COLO668 (cell line): ENCODE data around the gene CCDC88A.

Source experiments
- DNase-seq: peaks from one replicate; lab custom pipeline; 2025; ENCODE audit not compliant: unreplicated experiment; lab: John Stamatoyannopoulos, UW

Gene CCDC88A

DNA sequence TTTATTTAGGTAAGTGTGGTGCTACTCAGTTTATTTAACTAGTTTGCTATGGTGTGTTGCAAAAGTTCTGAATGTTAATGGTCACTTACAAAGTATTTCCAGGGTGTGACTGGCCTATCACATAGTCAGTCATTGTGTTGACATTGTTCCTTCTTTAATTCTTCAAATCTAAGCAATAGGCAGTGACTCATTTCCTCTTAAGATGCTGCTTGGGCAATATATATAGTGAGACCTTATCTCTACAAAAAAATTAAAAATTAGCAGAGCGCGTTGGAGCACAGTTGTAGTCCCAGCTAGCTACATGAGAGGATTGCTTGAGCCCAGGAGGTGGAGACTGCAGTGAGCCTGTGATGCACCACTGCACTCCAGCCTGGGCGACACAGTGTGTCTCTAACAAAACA is 5.8 kb upstream of the CCDC88A start:
- no peak for DNase-seq

DNA sequence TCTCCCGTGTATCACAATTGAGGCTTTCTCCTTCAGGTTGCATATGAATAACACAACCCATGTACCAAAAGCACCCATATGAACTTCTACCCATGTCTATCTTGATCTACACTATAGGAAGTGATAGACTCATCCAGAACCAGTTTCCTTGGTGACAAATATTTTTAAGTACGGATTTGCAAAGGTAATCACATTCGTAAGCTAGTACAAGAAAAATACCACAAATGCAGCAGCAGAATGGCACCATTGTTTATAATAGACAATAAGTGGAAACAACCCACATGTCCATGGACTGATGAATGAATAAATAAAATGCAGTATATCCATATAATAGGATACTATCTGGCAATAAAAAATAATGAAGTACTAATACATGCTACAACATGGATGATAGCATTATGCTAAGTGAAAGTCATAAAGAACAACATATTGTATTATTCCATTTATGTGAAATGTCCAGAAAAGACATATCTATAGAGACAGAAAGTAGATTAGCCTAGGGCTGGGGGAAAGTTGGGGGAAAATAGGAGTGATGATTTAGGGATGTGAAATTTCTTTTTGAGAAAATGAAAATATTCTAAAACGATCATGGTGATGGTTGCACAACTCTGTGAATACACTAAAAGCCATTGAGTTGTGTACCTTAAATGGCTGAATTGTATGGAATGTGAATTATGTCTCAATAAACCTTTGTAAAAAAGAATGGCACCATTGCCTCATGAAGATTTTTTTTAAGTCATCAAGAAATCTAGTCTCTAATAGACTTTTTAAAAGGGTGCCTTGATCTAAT is 3.4 kb upstream of the CCDC88A start:
- DNase-seq: no peak

DNA sequence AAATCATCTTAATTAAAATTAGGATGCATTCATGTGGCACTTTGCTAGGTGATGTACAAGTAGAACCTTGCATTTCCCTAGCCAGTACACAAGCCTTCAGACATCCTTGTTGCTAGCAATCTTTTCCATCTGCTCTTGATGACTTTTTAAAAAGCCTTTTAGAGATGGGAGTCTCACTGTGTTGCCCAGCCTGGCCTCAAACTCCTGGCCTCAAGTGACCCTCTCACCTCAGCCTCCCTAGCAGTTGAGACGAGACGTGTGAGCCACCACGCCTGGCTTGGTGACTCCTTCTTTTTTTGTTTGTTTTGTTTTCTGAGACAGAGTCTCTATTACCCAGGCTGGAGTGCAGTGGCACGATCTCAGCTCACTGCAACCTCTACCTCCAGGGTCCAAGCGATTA is 1.7 kb upstream of the CCDC88A start:
- no peak for DNase-seq

DNA sequence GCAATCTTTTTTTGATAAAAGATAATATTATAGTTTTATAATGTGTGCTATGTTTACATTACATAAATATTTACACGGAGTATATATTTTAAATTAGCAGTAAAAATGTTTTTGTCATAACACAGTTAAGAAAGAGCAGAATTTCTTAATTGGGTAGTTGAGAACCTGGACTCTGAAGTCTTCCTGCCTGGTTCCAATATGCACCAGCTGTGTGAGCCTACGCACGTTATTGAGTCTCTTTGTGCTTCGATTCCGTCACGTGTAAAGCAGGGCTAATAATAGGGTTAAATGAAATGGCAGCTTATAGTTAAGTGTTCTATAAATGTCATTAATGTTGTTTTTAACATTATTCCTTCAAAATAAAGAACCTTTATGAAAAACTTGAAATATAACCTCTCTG is 1.2 kb upstream of the CCDC88A start:
- DNase-seq: no peak

DNA sequence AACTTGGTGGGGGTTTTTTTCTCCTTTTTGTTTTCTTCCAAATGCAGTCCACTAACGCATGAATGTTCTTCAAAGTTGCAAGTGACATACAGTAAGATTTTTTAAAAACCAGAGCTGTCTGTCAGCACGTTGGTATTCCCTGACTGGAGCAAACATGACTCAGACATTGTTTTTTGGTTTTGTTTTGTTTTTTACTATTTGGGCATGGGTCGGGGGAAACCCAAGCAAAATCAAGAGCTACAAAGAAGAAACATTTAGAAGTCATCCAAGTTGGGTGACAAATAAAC is 726 bp upstream of the CCDC88A start:
- DNase-seq: no peak

DNA sequence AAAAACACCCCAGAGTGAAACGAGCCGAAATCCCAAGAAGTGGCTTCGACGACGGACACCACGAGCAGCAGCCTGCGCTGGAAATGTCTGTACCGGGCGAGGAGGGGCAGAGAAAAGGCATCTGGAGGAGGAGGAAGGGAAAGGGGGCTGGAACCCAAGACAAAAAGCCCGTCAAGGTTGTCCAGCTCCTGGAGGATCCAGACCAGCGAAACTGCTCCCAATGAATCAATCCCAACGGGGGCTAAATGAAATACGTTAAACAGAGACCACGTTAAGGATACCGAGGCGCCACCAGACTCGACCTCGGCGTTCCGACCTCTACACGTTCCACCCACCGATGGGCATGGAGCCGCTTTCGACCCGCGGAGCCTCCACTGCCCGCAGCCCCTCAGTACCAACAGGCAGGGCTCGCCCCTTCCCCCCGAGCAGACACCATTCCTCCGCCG is 400 bp downstream of the CCDC88A start:
- DNase-seq: no peak

DNA sequence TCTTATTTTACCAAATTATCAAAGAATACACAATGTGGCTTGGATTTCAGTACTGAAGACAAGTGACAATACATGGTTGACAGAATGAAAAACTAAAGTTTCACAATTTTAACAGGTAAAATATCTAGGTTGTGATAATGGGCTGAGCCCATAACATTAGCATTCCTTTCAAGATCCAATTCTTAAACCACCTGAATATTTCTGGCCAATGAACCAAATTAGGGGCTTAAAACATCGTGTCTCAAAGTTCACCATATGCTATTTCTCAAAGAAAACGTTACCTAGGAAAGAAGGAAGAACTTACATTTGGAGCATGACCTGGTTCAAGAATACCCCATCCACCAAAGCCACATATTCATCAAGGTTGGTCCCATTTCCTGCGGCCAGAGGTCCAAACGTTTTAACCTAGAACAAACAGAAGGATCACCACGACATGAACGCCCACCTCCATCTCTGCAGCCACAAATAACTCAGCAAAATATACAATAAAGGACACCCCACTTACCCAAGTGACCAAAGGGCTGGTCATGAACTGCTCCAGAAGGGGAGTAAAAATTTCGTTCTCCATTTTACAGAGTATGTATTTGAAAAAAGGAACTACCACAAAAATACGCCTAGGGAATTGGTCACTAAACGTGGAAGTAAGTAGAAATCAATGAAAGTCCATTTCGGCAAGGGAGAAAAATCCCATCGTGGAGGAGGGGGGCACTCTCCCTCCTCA is 984 bp downstream of the CCDC88A start:
- DNase-seq: no peak

DNA sequence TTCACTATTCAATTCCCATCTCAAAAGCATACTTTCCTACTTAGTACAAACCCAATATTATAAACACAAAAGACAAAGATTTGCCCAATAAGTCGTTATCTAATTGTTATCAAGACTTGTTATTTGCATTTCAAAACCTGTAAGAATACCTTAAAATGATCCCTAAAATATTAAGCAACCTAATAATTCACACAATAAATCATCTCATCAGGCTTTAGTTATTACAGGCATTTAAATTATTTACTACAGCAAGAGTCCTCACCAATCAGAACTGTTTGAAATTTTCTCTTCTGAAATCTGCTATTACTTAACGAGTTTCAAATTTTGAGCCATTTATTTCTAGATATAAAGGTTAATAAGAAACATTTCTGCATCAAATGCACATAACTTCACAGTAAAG is 1.6 kb downstream of the CCDC88A start:
- DNase-seq: no peak

DNA sequence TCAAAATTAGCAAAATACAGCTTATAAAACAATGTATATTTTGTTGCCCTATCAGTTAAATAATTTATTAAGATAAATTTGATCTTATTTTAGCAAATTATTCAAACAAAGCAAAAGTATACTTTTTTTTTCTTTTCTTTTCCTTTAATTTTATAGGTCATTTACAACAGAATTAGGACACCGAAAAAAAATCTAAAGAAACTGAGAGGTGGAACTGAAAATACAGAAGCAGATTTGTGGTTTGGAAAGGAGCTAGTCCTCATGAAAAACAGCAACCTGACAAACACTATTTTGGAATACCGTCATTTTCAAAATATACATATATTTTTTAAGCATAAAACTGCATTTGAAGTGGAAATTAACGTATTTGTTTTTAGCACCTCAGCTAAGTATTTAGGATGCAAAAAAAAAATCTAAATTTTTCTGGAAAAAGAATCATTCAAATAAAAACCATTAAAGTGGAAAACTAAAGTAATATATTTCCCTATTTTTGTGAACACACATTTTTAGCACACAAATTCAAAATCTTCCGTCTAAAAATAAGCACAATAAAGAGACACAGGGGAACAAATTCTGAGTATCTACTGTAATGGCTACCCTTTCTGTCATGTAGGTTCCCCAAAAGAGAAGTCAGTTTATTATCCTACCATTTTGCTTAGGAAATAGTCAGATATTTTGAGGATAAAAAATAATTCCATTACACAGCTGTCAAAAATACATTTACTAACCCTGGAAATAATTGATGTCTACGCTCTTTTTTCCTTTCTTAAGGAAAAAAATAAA is 2.7 kb downstream of the CCDC88A start:
- DNase-seq: no peak

DNA sequence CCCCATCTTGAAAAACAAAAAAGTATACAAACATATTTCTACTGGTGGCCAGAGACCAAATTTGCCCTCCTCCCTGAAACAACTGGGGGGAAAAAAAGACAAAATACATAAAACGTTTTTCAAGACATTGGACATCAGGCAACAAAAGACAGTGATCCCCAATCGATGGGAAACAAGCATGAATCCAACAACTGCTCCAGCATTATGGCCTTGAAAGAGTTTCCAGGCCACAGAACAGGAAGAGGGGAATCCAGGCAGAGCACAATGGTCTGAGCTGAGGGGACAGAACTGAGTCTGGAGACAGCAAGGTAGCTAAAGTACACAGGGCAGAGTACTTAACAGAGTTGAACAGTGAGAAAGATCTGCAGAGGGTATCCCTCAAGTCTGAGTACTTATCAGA is 4.4 kb downstream of the CCDC88A start:
- no peak for DNase-seq

DNA sequence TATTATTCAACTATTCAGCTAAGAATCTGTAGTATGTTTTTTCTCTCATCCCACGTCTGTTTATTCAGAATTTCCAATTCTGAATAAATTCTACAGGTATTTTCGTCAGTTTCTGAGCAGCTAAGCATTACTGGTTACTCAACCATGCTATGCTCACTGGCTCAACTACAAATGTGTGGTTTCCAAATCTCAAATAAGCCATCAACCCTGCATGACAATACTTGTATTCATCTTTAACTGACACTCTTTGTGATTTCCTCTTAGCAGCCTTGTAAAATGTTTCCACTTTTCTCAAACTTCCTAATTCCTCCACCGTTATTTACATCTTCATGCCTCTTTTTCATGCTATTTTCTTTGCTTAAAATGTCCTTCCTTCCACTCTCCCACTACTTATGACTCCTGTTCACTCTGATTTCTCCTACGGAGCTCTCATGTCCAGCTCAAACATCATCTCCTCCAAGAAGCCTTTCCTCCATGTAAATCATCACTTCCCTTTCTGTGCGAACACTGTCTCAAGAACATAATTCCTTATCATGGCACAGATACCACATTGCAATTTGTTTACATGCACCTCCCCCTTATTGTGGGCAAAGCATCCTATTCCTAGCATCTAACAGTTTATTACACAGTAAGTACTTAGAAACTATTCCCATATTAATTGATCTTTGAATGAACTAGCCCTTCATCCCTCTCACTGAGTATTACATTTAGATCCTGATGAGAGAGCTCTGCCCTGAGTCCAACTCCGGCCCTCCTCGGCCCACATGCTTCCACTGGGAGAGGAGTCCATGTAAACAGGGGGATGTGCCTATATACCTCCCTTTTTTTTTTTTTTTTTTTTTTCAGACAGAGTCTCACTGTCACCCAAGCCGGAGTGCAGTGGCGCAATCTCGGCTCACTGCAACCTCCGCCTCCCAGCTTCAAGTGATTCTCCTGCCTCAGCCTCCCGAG is 10.5 kb downstream of the CCDC88A start:
- no peak for DNase-seq

DNA sequence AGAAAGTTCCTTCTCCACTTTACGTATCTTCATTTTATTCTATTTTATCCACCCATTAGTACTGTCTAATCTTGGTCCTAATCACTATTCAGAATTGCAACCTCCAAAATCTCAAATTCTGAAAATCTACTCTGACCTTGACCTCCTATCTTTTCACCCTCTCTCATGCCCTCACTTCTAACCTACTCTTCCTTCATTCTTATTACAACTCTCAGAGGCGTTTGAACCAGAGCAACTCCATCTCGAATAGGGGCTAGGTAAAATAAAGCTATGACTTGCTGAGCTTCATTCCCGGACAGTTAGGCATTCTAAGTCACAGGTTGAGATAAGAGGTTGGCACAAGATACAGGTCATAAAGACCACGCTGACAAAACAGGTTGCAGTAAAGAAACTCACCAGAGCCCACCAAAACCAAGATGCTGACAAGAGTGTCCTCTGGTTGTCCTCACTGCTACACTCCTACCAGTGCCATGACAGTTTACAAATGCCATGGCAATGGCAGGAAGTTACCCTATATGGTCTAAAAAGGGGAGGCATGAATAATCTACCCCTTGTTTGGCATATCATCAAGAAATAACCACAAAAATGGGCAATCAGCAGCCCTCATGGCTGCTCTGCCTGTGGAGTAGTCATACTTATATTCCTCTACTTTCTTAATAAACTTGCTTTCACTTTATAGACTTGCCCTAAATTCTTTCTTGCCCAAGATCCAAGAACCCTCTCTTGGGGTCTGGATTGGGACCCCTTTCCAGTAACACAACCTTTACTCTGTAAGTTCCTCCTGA is 11.4 kb downstream of the CCDC88A start:
- DNase-seq: no peak

DNA sequence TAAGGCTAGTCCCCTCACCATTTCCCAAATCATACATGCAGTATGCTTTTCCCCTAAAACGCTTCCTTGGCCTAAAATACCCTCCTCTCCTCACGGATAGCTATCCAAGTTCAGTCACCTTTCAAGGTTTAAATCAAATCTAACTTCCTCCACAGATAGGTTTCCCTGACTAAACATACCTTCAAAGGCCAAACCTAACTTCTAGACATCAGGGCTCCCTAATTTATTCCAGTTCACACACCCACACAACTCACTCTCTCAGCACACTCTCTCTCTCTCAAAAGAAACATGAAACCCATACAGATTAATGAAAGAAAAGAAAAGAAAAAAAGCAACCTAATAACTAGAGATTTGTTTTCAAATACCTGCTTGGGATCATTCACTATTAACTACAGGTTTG is 14.5 kb downstream of the CCDC88A start:
- no peak for DNase-seq

DNA sequence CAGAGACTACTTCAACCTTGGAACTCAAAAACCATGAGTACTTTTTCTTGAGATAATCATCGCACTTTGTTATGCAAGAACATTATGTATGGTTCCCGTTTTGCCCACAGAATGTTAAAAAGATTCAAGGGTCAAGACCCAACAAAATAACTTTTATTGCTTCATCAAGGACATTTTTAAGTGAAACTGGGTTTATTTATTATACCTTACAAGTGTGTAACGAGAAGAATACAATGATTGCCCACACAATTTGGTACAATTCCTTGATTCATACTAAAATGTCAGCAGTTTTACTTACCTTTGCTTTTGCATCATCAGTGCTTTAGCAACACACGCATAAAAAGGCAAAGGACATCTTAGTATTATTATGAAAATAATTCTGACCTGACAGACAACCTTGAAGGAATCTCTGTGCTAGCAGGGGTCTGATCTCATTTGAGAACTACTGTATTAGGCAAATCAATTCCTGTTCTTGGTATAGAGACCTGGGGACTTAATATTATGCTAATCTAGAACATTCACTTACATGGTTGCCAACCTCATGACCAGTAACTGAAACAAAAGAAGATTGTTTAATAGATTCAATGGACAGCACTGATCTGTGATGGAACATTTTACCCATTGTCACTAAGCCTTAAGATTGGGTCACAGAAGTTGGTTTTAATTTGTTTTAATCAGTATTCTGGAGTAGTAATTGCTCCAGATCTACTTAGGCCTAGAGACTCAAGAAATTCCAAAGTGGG is 16.2 kb downstream of the CCDC88A start:
- no peak for DNase-seq

DNA sequence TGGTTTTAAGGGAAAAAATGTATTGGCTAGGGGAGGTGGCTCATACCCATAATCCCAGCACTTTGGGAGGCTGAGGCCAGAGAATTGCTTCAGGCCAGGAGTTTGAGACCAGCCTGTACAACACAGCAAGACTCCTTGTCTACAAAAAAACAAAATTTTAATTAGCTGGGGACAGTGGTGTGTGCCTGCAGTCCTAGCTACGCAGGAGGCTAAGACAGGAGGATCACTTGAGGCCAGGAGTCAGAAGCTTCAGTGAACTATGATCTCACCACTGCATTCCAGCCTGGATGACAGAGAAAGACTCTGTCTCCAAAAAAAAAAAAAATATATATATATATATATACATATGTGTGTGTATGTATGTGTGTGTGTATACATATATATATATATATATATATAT is 18.5 kb downstream of the CCDC88A start:
- DNase-seq: no peak

DNA sequence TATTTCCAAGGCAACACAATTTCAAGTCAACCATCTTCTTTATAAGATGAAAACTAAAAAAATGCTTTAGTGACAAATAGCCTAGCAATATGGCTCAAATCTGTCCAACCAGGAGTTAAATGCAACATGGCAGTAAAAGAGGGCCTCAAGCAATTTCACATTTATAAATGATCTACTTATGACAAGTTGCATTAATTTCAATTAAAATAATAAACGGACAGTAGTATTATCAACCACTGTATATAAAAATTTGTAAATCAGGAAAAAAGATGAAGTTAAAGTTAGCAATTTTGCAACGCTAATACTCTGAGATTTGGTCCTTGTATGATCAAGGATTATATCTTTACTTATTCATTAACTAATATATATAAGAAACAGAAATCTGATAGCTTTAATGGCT is 19.3 kb downstream of the CCDC88A start:
- DNase-seq: no peak

DNA sequence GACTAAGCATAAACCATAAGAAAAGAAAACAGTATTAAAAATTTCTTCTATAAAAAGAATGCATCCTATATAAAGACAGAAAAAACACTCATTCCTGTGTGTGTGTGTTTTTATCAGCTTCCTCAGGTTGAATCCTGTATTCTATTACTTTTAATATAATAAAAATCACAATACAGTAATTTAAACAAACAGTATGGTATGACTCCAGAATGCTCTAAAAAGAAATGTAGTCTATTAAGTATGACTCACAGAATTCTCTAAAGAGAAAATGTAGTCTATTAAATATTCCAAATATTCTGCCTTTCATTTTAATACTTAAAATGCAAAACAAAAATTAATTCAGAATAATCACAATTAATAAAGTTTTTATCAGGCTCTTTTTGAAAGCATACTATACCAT is 19.8 kb downstream of the CCDC88A start:
- DNase-seq: no peak

DNA sequence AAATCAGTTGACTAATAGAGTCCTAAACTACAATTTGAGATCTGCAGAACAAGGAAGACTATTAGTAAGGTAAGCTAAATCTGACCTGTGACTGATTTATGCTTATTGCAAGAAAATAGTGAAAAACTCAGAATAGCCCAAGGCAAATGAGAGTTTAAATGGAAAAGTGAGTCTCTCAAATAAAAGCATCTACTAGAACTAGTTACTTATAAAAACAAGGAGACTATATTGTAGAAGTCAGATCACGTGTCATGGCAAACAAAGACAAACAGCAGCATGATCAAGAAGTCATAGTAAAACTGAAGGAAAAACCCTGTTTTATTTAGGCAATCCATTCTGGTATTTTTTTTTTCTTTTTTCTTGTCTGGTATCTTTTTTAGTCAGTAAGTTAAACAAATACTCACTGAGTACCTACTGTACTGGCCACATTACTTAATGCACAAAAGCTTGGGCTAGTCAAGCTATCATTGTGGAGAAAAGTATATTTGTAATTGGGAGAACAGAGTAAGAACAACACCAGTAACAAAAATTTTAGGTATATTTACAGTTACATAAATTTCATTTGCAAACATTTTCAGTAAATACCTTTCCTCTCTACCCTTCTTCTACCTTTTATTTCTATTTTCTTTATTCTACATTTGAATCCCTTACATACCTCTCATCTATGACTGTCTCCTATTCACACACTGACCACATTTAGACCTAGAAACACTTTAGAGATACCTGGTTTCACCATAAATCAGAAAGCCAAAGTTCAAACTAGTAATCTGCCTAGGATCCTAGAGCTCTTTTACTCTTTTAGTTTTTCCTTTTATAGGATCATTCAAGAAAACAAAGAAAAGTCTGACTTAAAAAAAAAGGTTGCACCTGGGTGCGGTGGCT is 23.7 kb downstream of the CCDC88A start:
- DNase-seq: no peak
